Muscle of leg (tissue), 11 donors: ENCODE results near the gene KAT6B. TPM values are rescaled to one million over a fixed set of nuclear protein-coding genes. Genes with fewer than 3 reads are reported as not detected.

Experiments used
- DNase-seq: peaks from one replicate; pipeline ENCODE4 v3.0.0; 2013
- H3K27ac ChIP-seq: one replicate; pipeline ENCODE4 v1.5.1; 2013; ENCODE audit warnings: mild to moderate bottlenecking, low read length, control low read depth
- H3K27me3 ChIP-seq: one replicate; pipeline ENCODE4 v1.6.1; 2013; ENCODE audit warnings: low read length; ENCODE audit not compliant: control insufficient read depth, insufficient read depth
- H3K36me3 ChIP-seq: one replicate; pipeline ENCODE4 v1.6.1; 2013; ENCODE audit warnings: low read length; ENCODE audit not compliant: control insufficient read depth, insufficient read depth
- H3K4me1 ChIP-seq: one replicate; pipeline ENCODE4 v1.6.1; 2013; ENCODE audit warnings: low read length; ENCODE audit not compliant: control insufficient read depth, insufficient read depth
- H3K4me3 ChIP-seq: one replicate; pipeline ENCODE4 v1.5.1; 2013; ENCODE audit warnings: low read length, control low read depth
- H3K9me3 ChIP-seq: replicated peaks from 2 replicates; pipeline ENCODE4 v1.6.1; 2013; ENCODE audit warnings: low read depth, low read length; ENCODE audit not compliant: control insufficient read depth
- WGBS: methylation state at CpG from one replicate; pipeline ENCODE4 v1.1.5; 2013; ENCODE audit warnings: missing lambda C conversion rate; ENCODE audit not compliant: insufficient coverage; 5-methylcytosine and 5-hydroxymethylcytosine counted together
- polyA plus RNA-seq, 8 donors: library from polyadenylated mRNA; unstranded; fragments of 120-200 nt; gene quantifications; one replicate each; pipeline versions ENCODE4 v1.2.1 to v1.2.3, GENCODE V29; 2013; ENCODE audit warnings: inconsistent platforms in 1 of 8, low replicate concordance in 1 of 8; ENCODE audit not compliant: insufficient read length in 8 of 8, insufficient read depth in 1 of 8
- total RNA-seq: library from RNA; stranded (reverse); fragments of 120-200 nt; gene quantifications from one replicate; pipeline ENCODE4 v1.2.4, GENCODE V29; 2013

Gene KAT6B
- total and polyA plus RNA-seq, 9 donors = 13.5 to 23.1 (median 17.9) TPM

DNA sequence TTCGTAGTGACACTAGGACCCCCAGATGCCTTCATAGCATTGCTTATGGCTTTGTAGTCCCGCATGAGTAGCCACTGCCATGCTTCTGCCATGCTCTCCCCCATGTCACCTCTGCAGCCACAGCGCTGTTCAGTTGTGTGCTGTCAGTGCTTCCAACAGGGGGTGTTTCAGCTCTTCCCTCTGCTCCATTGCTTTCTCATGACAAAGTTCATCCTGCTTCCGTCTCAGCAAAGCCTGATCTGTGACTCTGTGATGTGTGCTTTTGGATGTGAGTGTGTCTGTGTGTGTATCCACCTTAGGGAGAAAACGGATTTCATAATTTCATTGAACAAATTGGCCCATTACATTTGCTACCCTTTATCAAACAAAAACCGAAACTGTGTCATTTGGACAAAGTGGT, 150.2 kb downstream of the KAT6B start:
- Histone ChIP-seq H3K4me3 (no peak overlapping the region), H3K36me3 (peaks cover 16% of the 10 kb centered on the region), H3K27ac (no peak overlapping the region), H3K9me3 (no peaks in the 10 kb centered on the region), H3K27me3 (no peaks in the 10 kb centered on the region), H3K4me1 (peaks cover 2% of the 10 kb centered on the region)
- WGBS = 94% methylated on average over 3 of the region's 6 CpGs
- DNase-seq = no peak

DNA sequence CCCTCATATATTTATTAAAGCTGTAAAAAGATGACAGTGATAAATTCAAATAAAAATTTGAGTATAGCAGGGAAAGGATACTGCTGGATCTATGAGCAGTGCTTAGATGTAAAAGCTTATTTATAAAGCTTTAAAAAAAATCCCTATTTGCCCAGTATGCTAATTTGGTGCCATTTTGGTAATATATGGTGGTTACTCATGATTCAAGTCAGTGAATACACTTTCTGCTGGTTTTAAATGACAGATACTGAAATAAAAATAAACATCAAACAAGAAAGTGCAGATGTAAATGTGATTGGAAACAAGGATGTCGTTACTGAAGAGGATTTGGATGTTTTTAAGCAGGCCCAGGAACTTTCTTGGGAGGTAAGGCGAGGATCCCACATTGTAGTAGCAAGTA, 150.7 kb downstream of the KAT6B start:
- whole genome bisulfite sequencing = no CpG with 5 or more reads among the region's 2 CpGs
- Histone ChIP-seq H3K4me1 (peaks cover 3% of the 10 kb centered on the region), H3K36me3 (peaks cover 16% of the 10 kb centered on the region), H3K27me3 (no peaks in the 10 kb centered on the region), H3K4me3 (no peak overlapping the region), H3K9me3 (no peaks in the 10 kb centered on the region), H3K27ac (no peak overlapping the region)
- no peak for DNase-seq

DNA sequence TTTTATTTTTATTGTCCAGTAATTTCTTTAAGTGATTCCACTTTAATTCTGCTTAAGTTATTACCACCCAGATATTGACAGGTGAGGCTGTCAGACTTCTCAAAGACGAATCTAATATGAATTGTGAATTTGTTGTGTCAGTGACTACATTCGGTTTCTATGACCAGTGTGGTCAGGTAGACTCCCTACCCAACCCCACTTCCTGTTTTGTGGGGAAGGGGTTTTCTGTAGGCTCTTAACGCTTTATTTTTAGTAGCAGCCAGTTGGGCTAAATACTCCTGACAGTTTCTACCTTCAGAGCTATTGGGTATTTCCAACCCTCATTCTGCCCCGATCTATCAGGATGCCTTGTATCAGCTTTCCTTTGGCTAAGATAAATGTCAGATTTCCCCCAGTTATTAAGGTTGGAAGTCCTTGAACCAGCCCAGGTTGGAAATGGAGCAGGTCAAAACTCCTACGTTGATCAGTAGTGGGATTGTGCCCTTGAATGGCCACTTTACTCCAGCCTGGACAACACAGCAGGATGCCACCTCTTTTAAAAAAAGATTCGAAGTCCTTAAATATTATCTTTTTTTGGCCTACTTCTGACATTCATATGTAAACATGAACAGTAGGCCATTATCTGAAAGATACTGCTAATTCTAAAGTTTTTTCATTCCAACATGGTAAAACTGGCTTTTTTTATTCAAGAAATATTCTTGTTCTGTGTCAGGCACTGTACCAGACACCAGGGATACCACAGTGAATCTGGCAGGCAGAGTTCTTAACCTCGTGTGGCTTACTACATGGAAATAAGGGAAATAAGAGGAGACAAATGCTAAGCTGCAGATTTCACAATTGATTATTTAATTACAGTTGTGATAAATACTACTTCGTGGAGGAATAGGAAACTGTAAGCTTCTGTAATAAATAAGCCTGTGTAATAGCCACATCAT, 151.8 kb downstream of the KAT6B start:
- H3K27me3 ChIP-seq = no peaks in the 10 kb centered on the region
- DNase-seq = no peak
- no peaks in the 10 kb centered on the region for H3K9me3 ChIP-seq
- H3K36me3 ChIP-seq = peaks cover 19% of the 10 kb centered on the region
- no peak overlapping the region for H3K4me3 ChIP-seq
- no peak overlapping the region for H3K27ac ChIP-seq
- H3K4me1 ChIP-seq = peaks cover 10% of the 10 kb centered on the region
- 100% methylated on average over 2 of the region's 8 CpGs for WGBS

GRCh38 chr10:74981831-74982633, 155.6 kb downstream of the KAT6B start:
- WGBS = no CpG with 5 or more reads among the region's 5 CpGs
- H3K27me3 ChIP-seq = no peaks in the 10 kb centered on the region
- peak; percentile 95 for DNase-seq
- H3K4me3 ChIP-seq = no peak overlapping the region
- H3K4me1 ChIP-seq = peaks cover 10% of the 10 kb centered on the region
- peaks cover 16% of the 10 kb centered on the region for H3K36me3 ChIP-seq
- H3K27ac ChIP-seq = no peak overlapping the region
- H3K9me3 ChIP-seq = no peaks in the 10 kb centered on the region

GRCh38 chr10:74982634-74982982, 156.2 kb downstream of the KAT6B start:
- Histone ChIP-seq H3K9me3 (no peaks in the 10 kb centered on the region), H3K4me1 (peaks cover 10% of the 10 kb centered on the region), H3K4me3 (no peak overlapping the region), H3K27ac (no peak overlapping the region), H3K27me3 (no peaks in the 10 kb centered on the region), H3K36me3 (peaks cover 16% of the 10 kb centered on the region)
- WGBS = 33% methylated on average over 1 of the region's 2 CpGs
- no peak for DNase-seq

- H3K27me3 ChIP-seq = no peaks in the 10 kb centered on the region
- 80% methylated on average over 1 of the region's 2 CpGs for WGBS
- H3K4me1 ChIP-seq = peaks cover 10% of the 10 kb centered on the region
- H3K9me3 ChIP-seq = no peaks in the 10 kb centered on the region
- H3K36me3 ChIP-seq = peaks cover 16% of the 10 kb centered on the region
- H3K4me3 ChIP-seq = no peak overlapping the region
- H3K27ac ChIP-seq = no peak overlapping the region
- DNase-seq = no peak
These were observed 157.0 kb downstream of the KAT6B start for GRCh38 chr10:74983383-74983782.

DNA sequence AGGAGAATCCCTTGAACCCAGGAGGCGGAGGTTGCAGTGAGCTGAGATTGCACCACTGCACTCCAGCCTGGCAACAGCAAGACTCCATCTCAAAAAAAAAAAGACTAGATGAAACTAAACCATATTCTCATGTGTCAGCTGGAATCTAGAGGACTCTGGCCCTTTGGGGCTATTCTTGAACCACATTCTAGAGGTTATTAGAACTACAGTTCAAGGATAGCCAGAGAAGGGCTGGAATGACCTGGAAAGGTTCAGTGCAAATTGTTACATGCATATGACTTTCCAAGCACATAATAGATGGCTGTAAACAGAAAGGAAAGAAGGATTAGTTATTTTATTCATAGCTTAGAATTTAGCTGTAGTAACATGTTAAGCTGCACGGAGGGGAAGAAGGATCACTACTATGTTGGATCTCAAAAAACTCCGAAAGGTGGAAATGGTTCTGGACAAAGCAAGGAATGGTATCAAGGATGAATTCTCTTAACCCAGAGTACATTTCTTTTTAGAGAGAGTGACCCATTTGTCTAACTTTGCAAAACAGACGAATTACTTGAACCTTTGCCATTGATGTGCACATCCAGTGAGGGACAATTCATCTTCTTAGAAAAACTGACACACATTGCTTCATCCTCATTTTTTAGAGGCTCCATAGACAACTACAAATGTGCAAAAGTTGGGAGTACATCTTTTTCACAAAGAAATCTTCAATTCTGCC, 161.1 kb downstream of the KAT6B start:
- WGBS = 50% methylated on average over 1 of the region's 4 CpGs
- no peaks in the 10 kb centered on the region for H3K27me3 ChIP-seq
- peaks cover 5% of the 10 kb centered on the region for H3K4me1 ChIP-seq
- peaks cover 12% of the 10 kb centered on the region for H3K36me3 ChIP-seq
- no peaks in the 10 kb centered on the region for H3K9me3 ChIP-seq
- no peak overlapping the region for H3K27ac ChIP-seq
- no peak for DNase-seq
- H3K4me3 ChIP-seq = no peak overlapping the region

DNA sequence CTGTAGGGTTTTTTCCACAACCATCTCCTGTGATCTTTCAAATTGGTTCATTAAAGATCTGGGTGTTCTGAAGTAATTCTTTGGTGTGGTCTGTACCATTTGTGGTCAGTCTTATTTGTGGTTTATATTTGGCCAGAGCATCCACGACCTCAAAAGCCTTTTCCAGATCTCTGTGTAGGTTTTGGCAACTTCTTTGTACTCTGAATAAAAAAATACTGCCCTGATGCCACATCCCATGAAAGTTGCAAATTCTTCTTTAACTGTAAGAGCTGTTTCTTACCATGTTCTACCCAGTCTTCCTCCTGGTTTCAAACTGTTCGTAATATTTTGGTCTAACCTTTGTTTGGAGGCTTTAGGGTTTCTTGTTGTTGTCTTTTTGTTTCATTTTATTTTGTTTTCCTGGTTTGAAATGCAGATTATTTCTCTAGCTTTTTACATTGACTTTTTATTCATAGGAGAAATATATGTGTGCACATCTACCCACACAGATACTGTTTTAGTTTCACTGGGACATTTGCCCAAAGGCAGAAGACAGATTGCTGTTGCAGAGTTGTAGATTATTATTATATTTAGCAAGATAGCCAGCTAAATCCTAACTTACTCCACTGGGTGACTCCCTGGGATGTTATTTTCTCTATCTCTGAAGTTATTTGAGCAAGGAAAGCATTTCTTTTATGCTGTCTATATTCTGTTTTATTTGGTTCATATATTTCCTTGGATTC, 161.8 kb downstream of the KAT6B start:
- Histone ChIP-seq H3K4me3 (no peak overlapping the region), H3K4me1 (peaks cover 2% of the 10 kb centered on the region), H3K36me3 (peaks cover 15% of the 10 kb centered on the region), H3K9me3 (no peaks in the 10 kb centered on the region), H3K27ac (no peak overlapping the region), H3K27me3 (no peaks in the 10 kb centered on the region)
- no CpG with 5 or more reads among the region's 2 CpGs for WGBS
- DNase-seq = peak; percentile 32

- WGBS = no CpG with 5 or more reads among the region's 5 CpGs
- no peak overlapping the region for H3K4me3 ChIP-seq
- H3K27ac ChIP-seq = no peak overlapping the region
- H3K4me1 ChIP-seq = no peaks in the 10 kb centered on the region
- peaks cover 11% of the 10 kb centered on the region for H3K36me3 ChIP-seq
- no peaks in the 10 kb centered on the region for H3K9me3 ChIP-seq
- H3K27me3 ChIP-seq = no peaks in the 10 kb centered on the region
- no peak for DNase-seq
These were observed 162.6 kb downstream of the KAT6B start for GRCh38 chr10:74988832-74989561.
